GM23338 (cell line): ENCODE data around the gene NKD1. TPM values are rescaled to one million over a fixed set of nuclear protein-coding genes. Genes with fewer than 3 reads are reported as not detected.

Experiments
- ATAC-seq: fragments of 200-7000 bp; cut with Tn5 transposase; 3 replicates; pipeline ENCODE4 v1.9.1; 2020
- DNase-seq: peaks from one replicate; pipeline ENCODE4 v3.0.0-alpha.2; 2015; ENCODE audit warnings: low spot score
- H2AFZ ChIP-seq: fragments of 200-600 bp; sonication (generic); 2 replicates; pipeline ENCODE4 v1.8.0; 2016; ENCODE audit warnings: antibody characterized with exemption, mild to moderate bottlenecking, moderate library complexity
- H3F3A ChIP-seq: fragments of 200-600 bp; sonication (generic); replicated peaks from 2 replicates; pipeline ENCODE4 v1.8.0; 2017; ENCODE audit warnings: antibody characterized with exemption, mixed run types, low read depth
- H3K27ac ChIP-seq: fragments of 200-600 bp; sonication (generic); 2 replicates; pipeline ENCODE4 v1.6.1; 2016; ENCODE audit warnings: low read depth
- H3K27me3 ChIP-seq: fragments of 200-600 bp; sonication (generic); 2 replicates; pipeline ENCODE4 v1.8.0; 2016; ENCODE audit warnings: mild to moderate bottlenecking, mixed run types, moderate library complexity; ENCODE audit not compliant: insufficient read depth
- H3K36me3 ChIP-seq: fragments of 200-600 bp; sonication (generic); 2 replicates; pipeline ENCODE4 v1.8.0; 2016; ENCODE audit warnings: mild to moderate bottlenecking; ENCODE audit not compliant: insufficient read depth
- H3K4me1 ChIP-seq: fragments of 200-600 bp; sonication (generic); 2 replicates; pipeline ENCODE4 v1.8.0; 2016; ENCODE audit warnings: mild to moderate bottlenecking, moderate library complexity; ENCODE audit not compliant: insufficient read depth
- H3K4me2 ChIP-seq: fragments of 200-600 bp; sonication (generic); 2 replicates; pipeline ENCODE4 v1.7.1; 2017; ENCODE audit warnings: mixed run types
- H3K4me3 ChIP-seq: fragments of 200-600 bp; sonication (generic); 2 replicates; pipeline ENCODE4 v1.6.1; 2016; ENCODE audit warnings: mixed run types
- H3K79me2 ChIP-seq: fragments of 200-600 bp; sonication (generic); replicated peaks from 2 replicates; pipeline ENCODE4 v1.8.0; 2017; ENCODE audit warnings: mild to moderate bottlenecking; ENCODE audit not compliant: insufficient read depth
- H3K9me2 ChIP-seq: fragments of 200-600 bp; sonication (generic); 2 replicates; pipeline ENCODE4 v1.8.0; 2017; ENCODE audit not compliant: insufficient read depth
- H4K20me1 ChIP-seq: fragments of 200-600 bp; sonication (generic); replicated peaks from 2 replicates; pipeline ENCODE4 v1.8.0; 2017; ENCODE audit warnings: mild to moderate bottlenecking; ENCODE audit not compliant: insufficient read depth
- H3K27ac Mint-ChIP-seq: 2 replicates; pipeline ENCODE4 v1.8.0; 2020; ENCODE audit warnings: inconsistent platforms, mild to moderate bottlenecking, moderate library complexity, mixed read lengths
- H3K27me3 Mint-ChIP-seq: 3 replicates; pipeline ENCODE4 v1.8.0; 2022; ENCODE audit warnings: low read depth, mild to moderate bottlenecking, moderate library complexity, mixed read lengths, inconsistent platforms; ENCODE audit not compliant: insufficient read depth, poor library complexity
- H3K36me3 Mint-ChIP-seq: 3 replicates; pipeline ENCODE4 v1.8.0; 2021; ENCODE audit warnings: low read depth, mild to moderate bottlenecking, inconsistent platforms, moderate library complexity, mixed read lengths
- H3K4me1 Mint-ChIP-seq: 3 replicates; pipeline ENCODE4 v1.8.0; 2020; ENCODE audit warnings: mild to moderate bottlenecking, inconsistent platforms, mixed read lengths
- H3K4me3 Mint-ChIP-seq: 3 replicates; pipeline ENCODE4 v1.8.0; 2021; ENCODE audit warnings: moderate library complexity, mild to moderate bottlenecking, inconsistent platforms, mixed read lengths
- H3K9me3 Mint-ChIP-seq: 3 replicates; pipeline ENCODE4 v1.8.0; 2020; ENCODE audit warnings: moderate library complexity, mild to moderate bottlenecking, inconsistent platforms, mixed read lengths
- CREB1 ChIP-seq: fragments of 250-450 bp; sonication (Bioruptor Pico); IDR thresholded peaks from 2 replicates; pipeline ENCODE4 v1.5.0; 2020; ENCODE audit warnings: low read depth, mild to moderate bottlenecking, moderate library complexity
- CTCF ChIP-seq, 2 experiments: fragments of 200-600 bp in 1 of 2; sonication (generic) in 1 of 2; conservative IDR thresholded peaks; 2 replicates each; pipeline versions ENCODE4 v1.5.1 to v1.6.1; 2016 to 2017; ENCODE audit warnings: antibody characterized with exemption in 2 of 2, low read depth in 2 of 2, mild to moderate bottlenecking in 2 of 2, moderate library complexity in 1 of 2
- EZH2 ChIP-seq: fragments of 200-600 bp; sonication (generic); IDR thresholded peaks from one replicate; pipeline ENCODE4 v1.8.0; 2017; ENCODE audit warnings: antibody characterized with exemption, mild to moderate bottlenecking, low read depth; ENCODE audit not compliant: unreplicated experiment
- EZH2phosphoT487 ChIP-seq: fragments of 200-600 bp; sonication (generic); IDR thresholded peaks from one replicate; pipeline ENCODE4 v1.8.1; 2018; ENCODE audit warnings: antibody characterized with exemption; ENCODE audit not compliant: unreplicated experiment
- JUNB ChIP-seq: IDR thresholded peaks from one replicate; pipeline ENCODE4 v1.6.1; 2016; ENCODE audit warnings: antibody characterized with exemption; ENCODE audit not compliant: unreplicated experiment
- NANOG ChIP-seq: IDR thresholded peaks from 2 replicates; pipeline ENCODE4 v1.6.1; 2016; ENCODE audit warnings: antibody characterized with exemption, borderline replicate concordance
- POLR2AphosphoS5 ChIP-seq: IDR thresholded peaks from 2 replicates; pipeline ENCODE4 v1.6.1; 2016; ENCODE audit warnings: antibody characterized with exemption, low read depth
- REST ChIP-seq: IDR thresholded peaks from one replicate; pipeline ENCODE4 v1.6.1; 2018; ENCODE audit warnings: antibody characterized with exemption; ENCODE audit not compliant: unreplicated experiment
- STAT1 ChIP-seq: IDR thresholded peaks from one replicate; pipeline ENCODE4 v1.6.1; 2016; ENCODE audit warnings: antibody characterized with exemption; ENCODE audit not compliant: unreplicated experiment
- ZNF114 ChIP-seq: fragments of 250-450 bp; sonication (Bioruptor Pico); IDR thresholded peaks from 2 replicates; pipeline ENCODE4 v1.5.0; 2020; ENCODE audit warnings: mild to moderate bottlenecking, moderate library complexity
- ZNF331 ChIP-seq: fragments of 250-450 bp; sonication (Bioruptor Pico); IDR thresholded peaks from 2 replicates; pipeline ENCODE4 v1.5.0; 2020; ENCODE audit warnings: low read depth, mild to moderate bottlenecking, moderate library complexity
- polyA plus RNA-seq: library from polyadenylated mRNA; unstranded; fragments of >200 nt; fragmentation: Nextera tagmentation; extraction: Ambion mirVana; gene quantifications from 2 replicates; pipeline ENCODE4 v1.2.1, GENCODE V29; 2016
- total RNA-seq: library from RNA; depleted of rRNA; stranded (reverse); fragments of >200 nt; shearing (Covaris generic); gene quantifications from 2 replicates; pipeline ENCODE4 v1.2.3, GENCODE V29; 2014
- TF ChIP-seq, protein P1 (sequence below): IDR thresholded peaks from 2 replicates; pipeline ENCODE4 v1.6.1; 2016; ENCODE audit warnings: antibody characterized with exemption

NKD1 gene
- total and polyA plus RNA-seq, 2 experiments from 2014 or later: 2.1 to 2.3 TPM

GRCh38 chr16:50516890-50517289 is 31.3 kb upstream of the NKD1 start (continued):
- TF ChIP-seq REST (no peak), STAT1 (no peak), CTCF (conservative IDR thresholded peaks at IDR 0.05; ENCODE audit: low read depth in 2 of 2) (no peak), CREB1 (CRISPR knock-in tag) (no peak), JUNB (no peak), POLR2AphosphoS5 (no peak)
- TF ChIP-seq, protein P1, sequence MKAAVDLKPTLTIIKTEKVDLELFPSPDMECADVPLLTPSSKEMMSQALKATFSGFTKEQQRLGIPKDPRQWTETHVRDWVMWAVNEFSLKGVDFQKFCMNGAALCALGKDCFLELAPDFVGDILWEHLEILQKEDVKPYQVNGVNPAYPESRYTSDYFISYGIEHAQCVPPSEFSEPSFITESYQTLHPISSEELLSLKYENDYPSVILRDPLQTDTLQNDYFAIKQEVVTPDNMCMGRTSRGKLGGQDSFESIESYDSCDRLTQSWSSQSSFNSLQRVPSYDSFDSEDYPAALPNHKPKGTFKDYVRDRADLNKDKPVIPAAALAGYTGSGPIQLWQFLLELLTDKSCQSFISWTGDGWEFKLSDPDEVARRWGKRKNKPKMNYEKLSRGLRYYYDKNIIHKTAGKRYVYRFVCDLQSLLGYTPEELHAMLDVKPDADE: no peak

DNA sequence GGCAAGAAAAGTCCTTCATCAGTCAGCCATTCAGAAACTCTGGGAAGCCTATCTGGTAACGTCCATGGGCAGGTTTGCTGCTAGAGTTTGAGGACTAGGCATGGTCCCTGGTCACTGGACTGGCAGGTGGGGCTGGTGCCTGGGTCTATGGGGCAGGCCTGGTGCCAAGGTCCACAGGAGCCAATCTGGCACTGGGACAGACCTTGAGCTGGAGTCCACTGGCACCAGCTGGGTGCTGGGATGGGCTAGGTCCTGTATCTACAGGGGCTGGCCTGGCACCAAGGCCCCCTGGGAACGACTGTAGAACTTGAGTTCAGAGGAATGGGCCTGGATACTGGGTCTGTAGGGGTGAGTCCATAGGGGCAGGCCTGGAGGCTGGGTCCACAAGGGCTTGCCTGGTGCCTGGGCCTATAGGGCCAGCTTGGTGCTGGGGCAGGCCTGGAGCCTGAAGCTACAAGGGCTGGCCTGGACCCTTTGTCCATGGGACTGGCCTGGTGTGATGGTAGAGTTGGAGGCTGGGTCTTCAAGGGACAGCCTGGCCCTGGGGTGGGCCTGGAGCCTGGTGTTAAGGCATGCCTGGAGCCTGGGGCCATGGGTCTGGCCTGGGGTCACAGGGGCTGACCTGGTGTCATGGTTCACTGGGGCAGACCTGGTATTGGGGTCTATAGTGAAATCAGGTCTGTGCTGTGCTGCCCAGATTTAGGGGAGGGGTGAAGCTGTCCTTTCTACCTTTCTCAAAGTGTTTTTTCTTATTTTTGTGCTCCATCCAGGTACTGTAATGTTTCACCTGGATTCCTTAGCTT is 30.5 kb upstream of the NKD1 start:
- Mint-ChIP-seq H3K4me3 (no peak overlapping the region), H3K4me1 (no peaks in the 10 kb centered on the region), H3K36me3 (peaks cover 7% of the 10 kb centered on the region; the same call in 1 of the 3 replicates), H3K9me3 (peaks cover 14% of the 10 kb centered on the region), H3K27ac (no peak overlapping the region), H3K27me3 (peaks cover 2% of the 10 kb centered on the region)
- H3K4me2 ChIP-seq: no peak overlapping the region
- H3K36me3 ChIP-seq: peaks cover 3% of the 10 kb centered on the region; the same call in 1 of the 2 replicates
- H4K20me1 ChIP-seq: no peaks in the 10 kb centered on the region
- 0 out of 2 replicates have a peak, but pooled peaks cover 6% of the 10 kb centered on the region for H3K9me2 ChIP-seq
- no peak overlapping the region for H3K27ac ChIP-seq
- H3K27me3 ChIP-seq: no peaks in the 10 kb centered on the region
- DNase-seq (no peak), ATAC-seq (no peak)
- no peaks in the 10 kb centered on the region for H3F3A ChIP-seq
- H3K4me1 ChIP-seq: no peaks in the 10 kb centered on the region
- H3K79me2 ChIP-seq: no peaks in the 10 kb centered on the region
- H3K4me3 ChIP-seq: no peak overlapping the region
- H2AFZ ChIP-seq: no peak overlapping the region
- TF ChIP-seq ZNF331 (CRISPR knock-in tag): no peak
- TF ChIP-seq REST: no peak
- no peak for TF ChIP-seq POLR2AphosphoS5
- TF ChIP-seq, protein P1: no peak
- no peak for TF ChIP-seq STAT1
- no peak for TF ChIP-seq EZH2phosphoT487
- no peak for TF ChIP-seq EZH2
- TF ChIP-seq ZNF114: no peak
- TF ChIP-seq NANOG: no peak
- no peak for TF ChIP-seq JUNB
- no peak for TF ChIP-seq CREB1 (CRISPR knock-in tag)
